GM19395 (cell line): ENCODE measurements around the gene NDRG3.

ENCODE experiments used
- ATAC-seq: cut with Tn5 transposase; IDR thresholded peaks from one replicate; pipeline ENCODE4 v1.9.1; 2021; ENCODE audit warnings: mild to moderate bottlenecking, moderate library complexity; ENCODE audit not compliant: unreplicated experiment

Gene NDRG3

DNA sequence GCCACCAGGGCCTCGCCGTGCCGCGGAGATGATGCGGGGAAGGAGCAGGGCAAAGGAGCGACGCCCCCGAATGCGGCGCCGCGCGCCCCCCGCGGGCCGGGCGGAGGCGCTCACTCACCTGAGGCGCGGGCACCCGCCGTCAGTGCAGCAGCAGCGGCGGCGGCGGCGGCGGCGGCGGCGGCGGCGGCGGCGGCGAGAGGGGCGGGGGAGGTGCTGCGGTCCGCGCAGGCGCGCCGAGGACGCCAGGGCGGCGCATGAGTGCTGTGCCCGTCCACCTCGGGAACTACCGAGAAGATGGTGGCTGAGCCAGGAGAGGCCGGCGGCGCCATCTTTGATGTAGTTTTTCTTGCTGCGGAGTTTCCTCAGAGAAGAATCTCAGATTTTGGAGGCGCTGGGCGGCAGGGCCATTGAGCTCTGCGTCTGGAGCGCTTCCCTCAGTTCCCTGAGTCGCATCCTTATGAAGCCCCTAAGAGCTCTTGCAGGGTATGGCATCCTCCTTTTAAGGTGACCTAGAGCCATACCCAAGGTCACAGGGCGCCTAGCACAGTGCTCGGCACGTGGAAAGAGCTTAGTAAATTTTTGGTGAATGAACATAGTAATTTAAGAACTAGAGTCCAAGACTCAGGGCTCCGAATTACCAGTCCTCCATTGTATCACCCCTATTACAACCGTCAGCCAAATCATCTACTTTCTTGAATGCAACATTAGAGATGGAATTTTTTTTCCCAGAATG, at the start of gene NDRG3:
NDRG3 (minus strand) TSS at position 164 of the 733 bp plus-strand sequence. CDS start 24,355 bp downstream, outside the sequence.
- ATAC-seq, result peak; percentile 93

DNA sequence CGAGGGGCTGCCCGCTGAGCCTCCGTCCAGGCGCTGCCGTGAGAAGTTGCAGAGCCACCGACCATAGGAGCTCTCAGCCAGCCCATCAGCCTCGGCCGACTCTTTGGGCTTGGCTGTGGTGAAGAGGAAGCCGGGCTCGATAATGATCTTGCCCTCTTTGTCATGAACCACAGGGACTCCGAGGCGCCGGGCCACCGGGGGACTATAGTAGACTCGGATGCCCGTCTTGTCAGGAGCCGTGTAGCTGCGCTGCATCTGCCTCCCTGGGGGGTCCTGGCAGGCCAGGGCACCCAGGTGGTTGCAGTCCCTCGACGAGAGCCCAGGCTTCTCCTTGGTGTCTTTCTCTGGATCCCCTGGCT, 48.2 kb upstream of the NDRG3 start:
- ATAC-seq, result no peak

DNA sequence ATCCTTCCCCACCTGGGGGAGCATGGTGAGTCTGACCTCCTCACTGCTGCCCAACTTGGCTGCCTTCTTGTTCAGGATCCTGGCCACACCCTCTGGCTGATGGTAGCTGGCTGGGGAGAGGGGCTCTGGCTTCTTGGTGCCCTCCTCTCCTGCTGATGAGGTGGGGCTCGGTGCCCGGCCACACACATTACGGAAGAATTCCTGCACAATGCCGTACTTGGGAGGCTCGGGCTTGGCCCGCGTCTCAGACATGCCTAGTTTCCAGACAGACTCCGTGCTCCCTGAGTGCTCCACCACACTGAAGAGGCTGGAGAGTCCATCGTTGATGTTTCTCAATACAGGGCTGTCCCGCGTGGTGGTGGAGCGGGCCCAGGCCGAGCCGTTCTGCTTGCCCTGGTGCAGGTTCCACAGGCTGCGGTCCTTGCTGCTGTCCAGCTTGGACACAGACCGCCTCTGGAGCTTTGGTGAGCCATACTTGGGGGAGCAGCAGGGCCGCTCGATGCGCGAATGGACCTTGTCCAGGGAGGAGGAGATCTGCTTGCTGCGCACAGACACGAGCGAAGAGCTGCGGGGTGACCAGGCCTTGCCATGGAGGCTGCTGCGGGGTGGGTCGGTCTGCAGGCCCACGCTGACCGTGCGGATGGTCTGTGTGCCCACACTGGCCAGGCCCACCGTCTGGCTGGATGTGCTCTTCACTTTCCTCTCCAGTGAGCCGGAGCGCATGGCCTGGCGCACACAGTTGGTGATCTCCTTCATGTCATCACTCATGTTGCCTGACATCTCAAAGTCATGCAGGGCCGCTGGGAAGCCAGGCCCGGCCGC, 47.6 kb upstream of the NDRG3 start:
- ATAC-seq, result no peak

DNA sequence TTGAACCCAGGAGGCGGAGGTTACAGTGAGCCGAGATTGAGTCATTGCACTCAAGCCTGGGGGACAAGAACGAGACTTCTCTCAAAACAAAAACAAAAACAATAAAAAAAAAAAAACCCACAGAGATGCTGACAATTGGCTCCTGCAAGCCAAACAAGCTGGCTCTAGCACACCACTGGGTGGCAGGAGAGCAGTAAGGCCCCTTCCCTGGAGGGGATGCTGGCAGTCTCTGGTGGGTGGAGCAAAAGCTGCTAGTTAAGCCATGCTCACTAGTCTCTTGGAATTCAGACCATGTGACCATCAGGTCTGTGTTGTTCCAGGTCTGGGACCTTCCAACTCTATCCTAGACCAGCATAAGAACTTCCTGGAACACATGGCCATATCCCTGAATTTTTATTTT, 46.5 kb upstream of the NDRG3 start:
- ATAC-seq, result no peak

DNA sequence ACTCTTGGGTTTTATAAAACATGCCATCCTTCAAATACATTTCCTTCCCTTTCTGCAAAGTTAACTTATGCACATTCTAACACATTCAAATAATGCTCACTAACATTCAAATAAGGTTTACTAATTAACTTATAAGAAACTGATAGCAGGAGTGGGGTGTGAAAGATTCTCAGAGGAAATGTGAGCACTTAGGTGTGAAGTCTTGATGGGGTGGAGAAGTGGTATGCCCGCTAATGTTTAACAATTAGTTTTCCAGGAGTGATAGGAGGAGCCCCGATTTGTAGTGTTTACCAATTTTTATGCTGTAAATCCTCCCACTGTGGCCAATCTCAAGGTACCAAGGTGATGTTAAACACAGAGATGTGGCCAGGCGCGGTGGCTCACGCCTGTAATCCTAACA, 46.0 kb upstream of the NDRG3 start:
- ATAC-seq, result no peak

DNA sequence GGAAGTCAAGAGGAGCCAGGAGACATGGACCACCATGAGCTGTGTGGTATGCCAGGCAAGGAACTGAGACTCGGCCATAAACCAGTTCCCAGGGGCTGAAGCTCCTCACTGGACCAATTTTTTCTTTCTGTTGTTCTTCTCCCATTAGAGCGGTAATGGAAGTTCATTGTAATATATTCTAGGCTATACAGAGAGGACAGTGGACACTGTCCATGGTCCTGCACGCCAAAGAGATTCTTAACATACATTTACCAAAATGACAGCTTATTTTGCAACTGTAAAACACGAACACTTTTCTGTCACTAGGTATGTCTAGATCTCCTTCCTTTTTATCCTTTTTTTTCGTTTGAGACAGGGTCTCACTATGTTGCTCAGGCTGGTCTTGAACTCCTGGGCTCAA, 40.8 kb upstream of the NDRG3 start:
- no peak for ATAC-seq

DNA sequence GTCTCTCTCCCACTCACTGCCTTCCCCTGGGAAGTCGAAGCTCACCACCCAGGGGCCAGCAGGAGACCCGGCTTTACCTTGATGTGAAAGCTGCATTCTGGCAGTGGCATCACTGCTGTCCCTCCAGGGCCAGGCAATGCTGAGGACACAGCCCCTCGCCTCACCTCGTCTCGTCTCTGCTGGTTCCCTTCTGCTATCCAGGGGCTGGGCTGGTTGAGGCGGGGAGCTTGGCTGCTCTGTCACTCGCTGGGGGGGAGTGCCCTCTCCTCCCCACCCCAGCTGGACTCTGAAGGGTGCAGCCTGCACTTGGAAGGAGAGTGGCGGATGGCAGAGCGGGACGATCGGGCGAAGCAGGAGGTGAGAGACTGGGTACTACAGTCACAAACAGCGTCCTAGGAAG, 40.4 kb upstream of the NDRG3 start:
- no peak for ATAC-seq

DNA sequence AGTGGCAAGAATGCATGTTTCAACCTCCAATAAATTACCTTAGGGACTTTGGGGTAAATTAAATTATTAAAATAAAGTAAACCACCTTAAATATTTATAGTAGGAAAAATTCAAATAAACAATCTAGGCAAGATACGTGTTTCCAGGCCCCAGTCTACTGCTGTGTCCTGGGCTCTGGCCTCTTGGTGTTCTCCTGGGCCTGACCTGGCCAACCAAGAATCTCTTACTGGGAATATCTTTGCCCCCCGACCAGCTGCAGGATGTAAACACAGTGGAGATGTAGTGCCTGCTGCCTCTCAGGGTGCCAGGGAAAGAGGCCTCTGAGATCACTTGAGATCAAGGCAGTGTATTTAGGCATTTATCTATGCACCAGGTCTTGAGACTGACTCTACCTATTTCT, 39.4 kb upstream of the NDRG3 start:
- no peak for ATAC-seq

DNA sequence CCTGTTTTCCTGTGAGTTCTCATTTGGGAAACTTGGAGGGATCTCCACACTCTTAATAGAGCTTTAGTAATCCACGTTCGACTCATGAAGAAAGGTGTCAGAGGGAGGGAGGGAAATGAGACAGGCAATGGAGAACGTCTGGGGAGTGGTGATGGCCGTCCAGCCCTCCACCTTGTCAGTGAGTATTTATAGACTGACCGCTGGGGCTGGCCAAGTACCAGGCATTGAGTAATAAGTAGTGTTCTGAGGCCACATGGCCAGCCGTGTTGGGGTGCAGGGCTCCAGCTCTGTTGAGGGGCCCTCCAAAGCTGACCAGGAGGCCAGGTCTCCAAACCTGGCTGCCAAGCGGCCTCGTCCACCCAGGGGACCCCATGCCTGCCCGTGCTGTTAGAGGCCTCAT, 39.0 kb upstream of the NDRG3 start:
- ATAC-seq, result no peak

DNA sequence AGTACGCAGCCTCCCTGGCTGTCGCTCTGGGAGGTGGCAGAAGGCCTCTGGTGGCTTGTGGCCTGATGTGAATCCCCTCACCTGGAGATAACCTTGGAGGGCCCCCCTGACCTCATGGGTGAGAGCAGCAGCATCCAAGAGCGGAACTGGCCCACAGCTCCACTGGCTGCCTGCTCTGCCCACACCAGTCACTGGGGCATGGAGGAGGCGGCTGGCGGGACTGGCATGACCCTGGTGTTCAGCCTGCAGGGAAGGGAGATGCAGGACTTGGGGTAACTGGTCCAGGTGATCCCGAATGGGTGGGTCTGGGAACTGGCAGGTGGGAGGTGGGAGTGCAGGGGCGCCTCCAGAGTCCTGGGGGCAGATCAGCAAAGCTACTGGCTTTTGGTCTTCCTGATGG, 38.2 kb upstream of the NDRG3 start:
- no peak for ATAC-seq

DNA sequence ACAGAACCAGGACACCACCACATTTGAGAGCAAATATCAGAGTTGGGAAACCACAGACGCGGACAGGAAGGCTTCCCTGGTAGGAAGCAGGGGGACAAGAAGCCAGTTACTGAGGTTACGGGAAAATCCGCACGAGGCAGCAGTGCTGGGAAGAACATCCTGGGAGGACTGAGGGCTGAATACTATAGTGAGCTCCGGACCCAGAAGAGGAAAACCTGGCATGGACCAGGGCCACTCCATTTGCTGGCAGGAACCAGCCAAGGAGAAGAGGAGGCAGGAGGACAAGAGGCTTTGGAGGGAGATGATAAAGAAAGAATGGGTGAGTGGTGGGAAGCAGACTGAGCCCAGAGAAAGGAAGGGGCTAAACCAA, 33.8 kb upstream of the NDRG3 start:
- no peak for ATAC-seq

DNA sequence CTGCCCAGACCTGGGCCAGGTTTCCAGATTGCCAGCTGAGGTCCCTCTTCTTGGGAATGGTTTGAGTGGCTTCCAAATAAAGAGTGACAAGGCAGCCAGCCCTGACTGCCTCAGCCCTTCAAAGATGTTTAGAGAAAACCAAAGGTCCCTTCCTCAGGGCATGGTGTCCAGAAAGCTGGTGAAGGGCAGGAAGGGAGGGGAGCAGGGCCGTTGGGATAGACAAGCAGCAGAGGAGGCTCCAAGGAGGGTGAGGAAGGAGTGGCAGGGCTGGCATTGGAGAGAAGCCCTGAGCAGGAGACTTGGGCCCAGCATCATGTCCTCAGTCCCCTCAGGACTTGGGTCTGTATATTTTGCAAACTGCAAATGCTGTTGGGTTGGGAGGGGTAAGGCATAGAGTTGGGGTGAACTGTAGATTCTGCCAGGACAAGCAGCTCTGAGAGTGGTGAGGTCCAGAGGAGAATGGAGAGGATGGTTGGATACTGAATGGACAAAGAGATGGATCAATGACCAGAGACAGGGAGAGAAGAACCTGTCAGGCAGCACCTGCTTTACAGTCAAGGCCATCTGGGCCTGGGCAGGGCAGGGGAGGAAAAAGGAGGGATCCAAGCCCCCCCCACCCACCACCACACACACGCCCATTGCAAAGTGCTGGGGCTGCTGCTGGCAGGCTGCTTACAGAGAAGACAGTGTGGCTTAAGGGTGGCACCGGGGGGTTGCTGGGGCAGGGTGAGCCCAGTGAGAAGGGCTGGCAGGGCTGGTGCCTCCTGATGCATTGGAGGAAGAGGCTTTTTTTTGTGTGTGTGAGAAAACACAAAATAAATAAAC, 33.2 kb upstream of the NDRG3 start:
- no peak for ATAC-seq

DNA sequence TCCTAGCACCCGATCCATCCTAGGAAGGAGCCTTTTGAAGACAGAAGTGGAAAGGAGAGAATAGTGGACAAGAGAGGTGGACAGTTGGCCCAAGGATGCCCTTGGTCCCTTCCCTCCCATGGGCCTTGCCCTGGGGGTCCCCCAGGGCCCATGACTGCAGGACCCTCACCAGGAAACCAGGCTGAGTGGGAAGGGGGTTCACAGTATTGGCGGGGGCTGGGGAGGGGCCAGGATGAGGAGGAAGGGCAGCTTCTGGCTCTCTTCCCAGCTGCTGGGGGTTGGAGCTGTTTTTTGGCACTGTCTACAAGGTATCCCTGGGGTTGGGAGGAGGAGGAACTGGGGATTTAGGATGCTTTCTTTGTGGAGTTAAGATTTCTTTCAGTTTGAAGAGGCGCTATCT, 31.7 kb upstream of the NDRG3 start:
- ATAC-seq, result no peak

DNA sequence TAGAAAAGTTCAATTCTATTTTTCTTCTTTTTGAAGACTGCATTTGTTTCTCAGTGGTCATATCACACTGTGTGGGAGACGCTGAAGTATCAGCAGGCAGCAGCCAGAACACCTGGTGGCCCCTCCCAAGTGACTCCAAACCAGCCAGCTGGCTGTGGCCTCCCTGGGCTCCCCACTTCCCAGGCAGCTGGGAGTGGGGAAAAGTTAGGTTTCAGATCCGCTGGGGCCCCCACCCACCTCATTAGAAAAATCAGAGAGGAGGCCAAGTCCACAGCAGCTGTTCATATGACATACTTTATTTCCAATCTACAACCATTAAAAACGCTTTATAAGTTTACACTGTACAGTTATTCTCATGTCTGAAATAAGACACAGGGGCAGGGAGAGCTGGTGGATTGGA, 31.3 kb upstream of the NDRG3 start:
- no peak for ATAC-seq

DNA sequence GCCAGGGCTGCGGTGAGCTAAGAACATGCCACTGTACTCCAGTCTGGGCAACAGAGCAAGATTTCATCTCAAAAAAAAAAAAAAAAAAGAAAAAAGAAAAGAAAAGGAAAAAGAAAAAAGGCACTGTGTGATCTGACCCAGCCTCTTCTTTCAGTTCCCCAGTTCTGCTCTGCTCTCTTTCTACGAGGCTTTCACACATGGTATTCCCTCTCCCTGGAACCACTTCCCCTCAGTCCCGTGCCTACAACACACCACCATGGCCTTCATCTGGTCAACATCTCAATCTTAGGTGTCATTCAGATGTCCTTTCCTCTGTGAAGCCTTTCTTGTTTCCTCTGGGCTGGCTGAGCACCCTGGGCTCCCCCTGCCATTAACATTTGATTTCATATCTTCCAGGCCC, 29.9 kb upstream of the NDRG3 start:
- ATAC-seq, result no peak

DNA sequence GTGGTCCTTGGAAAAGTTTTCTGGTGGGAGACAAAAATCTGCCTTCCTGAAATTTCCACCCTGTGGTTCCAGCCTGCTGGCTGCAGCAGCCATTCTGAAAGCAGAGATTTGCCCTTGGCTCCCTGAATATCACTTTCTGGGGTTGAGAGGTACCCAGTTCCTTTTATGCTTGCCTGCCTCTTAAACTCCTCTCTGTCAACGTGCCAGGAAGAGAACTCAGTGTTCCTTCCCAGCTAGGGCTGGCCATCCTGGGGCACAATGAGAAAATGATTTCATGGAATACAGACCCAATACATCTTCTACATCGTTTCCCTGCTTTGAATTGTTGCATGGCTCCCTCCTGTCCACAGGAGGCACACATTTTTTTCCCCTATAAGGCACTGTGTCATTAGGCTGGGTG, 29.3 kb upstream of the NDRG3 start:
- ATAC-seq, result no peak

DNA sequence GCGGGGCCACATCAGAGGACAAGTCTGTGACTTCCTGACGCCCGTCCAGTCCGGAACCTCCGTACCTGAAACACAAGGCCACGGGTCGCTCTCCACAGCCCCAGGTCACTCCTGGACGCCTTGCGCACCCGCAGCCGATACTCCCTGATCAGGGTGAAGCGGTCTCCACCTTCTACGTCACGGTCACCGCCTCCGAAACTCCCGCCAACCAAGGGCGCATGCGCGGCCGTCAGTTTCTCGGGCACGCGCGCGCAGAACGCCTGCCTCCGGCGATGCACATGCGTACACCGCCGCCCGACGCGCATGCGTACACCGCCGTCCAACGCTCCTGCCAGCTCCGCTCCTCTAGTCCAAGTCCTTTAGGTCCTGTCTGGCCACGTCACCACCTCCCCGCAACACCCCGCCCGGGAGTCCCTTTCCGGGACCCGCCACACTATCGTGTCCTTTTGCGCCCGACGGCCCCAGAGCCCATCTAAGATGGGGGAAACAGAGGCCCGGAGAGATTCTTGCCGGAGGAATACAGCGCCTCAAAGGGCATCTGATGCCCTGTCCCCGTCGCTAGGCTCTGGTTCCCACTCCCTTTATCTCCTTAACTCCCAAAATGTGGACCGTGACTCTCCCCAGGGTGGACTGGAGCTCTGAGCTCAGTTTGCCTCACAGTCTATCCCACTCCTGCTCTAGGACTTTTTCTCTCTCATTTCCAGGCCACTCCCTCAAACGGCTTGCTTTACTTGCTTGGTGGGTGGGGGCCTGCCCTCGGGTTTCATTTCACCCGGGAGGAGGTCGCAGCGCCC, 27.9 kb upstream of the NDRG3 start, which contains the start of gene DSN1:
DSN1 (minus strand) TSS at position 167 of the 794 bp plus-strand sequence. CDS start 2,305 bp downstream, outside the sequence.
- peak; percentile 81 for ATAC-seq

DNA sequence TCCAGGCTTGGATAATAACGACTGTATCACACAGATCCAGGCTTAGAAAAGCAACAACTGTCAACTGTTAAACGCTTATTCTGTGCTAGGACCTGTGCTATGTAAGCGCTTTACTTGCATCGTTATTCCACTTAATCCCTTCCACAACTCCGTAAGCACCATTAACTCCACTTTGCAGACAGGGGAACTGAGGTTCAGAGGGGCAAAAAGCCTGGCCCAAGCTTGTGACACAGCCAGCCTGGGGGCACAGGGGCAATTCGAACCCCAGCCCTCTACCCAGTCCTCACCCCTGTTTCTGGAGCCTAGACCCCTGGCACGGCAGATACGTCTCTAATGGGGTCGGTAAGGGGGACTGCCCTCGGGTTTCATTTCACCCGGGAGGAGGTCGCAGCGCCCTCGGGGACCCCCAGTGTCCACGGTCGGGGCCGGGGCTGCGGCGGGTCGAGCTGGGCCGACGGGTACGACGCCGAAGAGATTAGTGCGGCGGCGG, 27.3 kb upstream of the NDRG3 start:
- ATAC-seq, result peak; percentile 5

DNA sequence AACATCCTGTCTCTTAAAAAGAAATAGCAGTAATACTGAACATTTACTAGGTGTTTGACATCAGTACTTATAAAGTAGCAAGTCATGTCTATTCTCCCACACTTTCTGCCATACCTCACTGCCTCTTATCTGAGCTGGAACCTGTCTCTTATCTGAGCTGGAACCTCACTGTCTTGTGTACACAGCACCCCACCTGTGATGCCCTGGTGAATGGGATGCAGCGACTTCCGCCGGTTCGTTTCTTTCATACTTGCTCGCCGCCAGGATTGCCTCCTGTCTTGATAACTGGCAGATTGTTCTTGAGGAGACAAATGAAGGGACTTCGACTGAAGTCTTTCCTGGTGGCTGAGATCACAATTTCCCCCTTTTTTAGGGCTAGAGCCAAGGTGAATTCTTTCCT, 24.8 kb upstream of the NDRG3 start:
- ATAC-seq, result no peak

DNA sequence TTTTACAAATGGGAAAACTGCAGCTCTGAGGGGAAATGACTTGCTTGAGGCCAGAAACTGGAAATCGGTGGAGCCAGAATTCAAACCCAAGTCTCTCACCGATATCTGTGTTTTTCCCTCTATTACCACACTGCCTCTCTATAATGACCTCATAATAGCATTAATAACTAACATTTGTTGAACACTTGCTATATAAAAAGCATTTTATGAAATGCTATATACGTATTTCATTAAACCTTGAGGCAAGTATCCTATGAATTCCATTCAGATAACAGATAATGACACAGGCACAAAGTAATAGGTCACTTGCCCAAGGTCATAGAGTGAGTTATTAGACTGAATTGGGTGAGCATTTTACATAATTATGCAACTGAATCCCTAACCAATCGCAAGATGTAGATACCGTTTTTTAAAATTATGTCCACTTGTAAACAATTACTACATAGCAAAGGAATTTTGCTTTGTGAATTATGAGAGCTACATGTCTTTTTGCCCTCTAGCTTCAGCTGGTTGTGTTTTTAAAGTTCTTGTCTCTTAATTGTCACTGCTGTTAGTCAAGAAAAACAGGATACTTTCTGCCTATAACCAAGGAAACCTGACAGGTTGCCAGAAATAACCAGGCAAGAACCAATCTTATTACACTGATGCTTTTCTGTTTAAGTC, 23.0 kb upstream of the NDRG3 start:
- no peak for ATAC-seq
